Calu3 (cell line): ENCODE measurements around the gene SPECC1. TPM values are rescaled to one million over a fixed set of nuclear protein-coding genes. Genes with fewer than 3 reads are reported as not detected.

ENCODE experiments used
- BruUV-seq: library from RNA; stranded (reverse); fragments of 400-500 nt; replicated peaks from 2 replicates; lab custom pipeline; 2021; lab: Mats Ljungman, UMichigan
- CTCF ChIA-PET: fragments of 300-600 bp; sonication (Branson Sonifier 250); formaldehyde crosslinking; loops from one replicate; lab custom pipeline; 2022; ENCODE audit warnings: antibody characterized with exemption; lab: Charles Lee
- DNase-seq: peaks from one replicate; pipeline ENCODE4 v3.0.0; 2022
- H3K27ac Mint-ChIP-seq: one replicate; pipeline ENCODE4 v1.8.0; 2022; ENCODE audit warnings: mixed read lengths; ENCODE audit not compliant: unreplicated experiment
- H3K27me3 Mint-ChIP-seq: one replicate; pipeline ENCODE4 v1.8.0; 2022; ENCODE audit warnings: mixed read lengths; ENCODE audit not compliant: unreplicated experiment
- H3K36me3 Mint-ChIP-seq: one replicate; pipeline ENCODE4 v1.8.0; 2022; ENCODE audit warnings: mild to moderate bottlenecking, moderate library complexity, mixed read lengths; ENCODE audit not compliant: insufficient read depth, unreplicated experiment
- H3K4me1 Mint-ChIP-seq: one replicate; pipeline ENCODE4 v1.8.0; 2022; ENCODE audit warnings: mild to moderate bottlenecking, low read depth, mixed read lengths; ENCODE audit not compliant: unreplicated experiment
- H3K4me3 Mint-ChIP-seq: one replicate; pipeline ENCODE4 v1.8.0; 2022; ENCODE audit warnings: mild to moderate bottlenecking, low read depth, moderate library complexity, mixed read lengths; ENCODE audit not compliant: unreplicated experiment
- H3K9me3 Mint-ChIP-seq: one replicate; pipeline ENCODE4 v1.8.0; 2022; ENCODE audit warnings: low read depth, mixed read lengths; ENCODE audit not compliant: unreplicated experiment
- intact Hi-C: fragments of 100-400 bp; cut with micrococcal nuclease; formaldehyde crosslinking; loops from one replicate; pipeline ENCODE4 v1.10.0; 2022; ENCODE audit not compliant: unreplicated experiment
- total RNA-seq: library from RNA; stranded (reverse); gene quantifications from 2 replicates; pipeline ENCODE4 v1.2.3, GENCODE V29; 2022
- TF ChIP-seq, protein P1 (sequence below): fragments of 200-600 bp; IDR thresholded peaks from one replicate; pipeline ENCODE4 v1.8.0; 2022; ENCODE audit warnings: antibody characterized with exemption; ENCODE audit not compliant: unreplicated experiment

The SPECC1 gene
- total RNA-seq, 1 experiment from 2014 or later, result 53.5 TPM

- Mint-ChIP-seq H3K27me3 (no peaks in the 10 kb centered on the region), H3K4me3 (peak overlapping the region; percentile 27), H3K9me3 (no peaks in the 10 kb centered on the region), H3K27ac (peak overlapping the region; percentile 38), H3K4me1 (peaks cover 69% of the 10 kb centered on the region), H3K36me3 (peaks cover 6% of the 10 kb centered on the region)
- no TSS peak for BruUV-seq
- CTCF ChIA-PET, result no interaction called here
- peak; percentile 18 for DNase-seq
- intact Hi-C loops, result no loop called here
- TF ChIP-seq, protein P1, sequence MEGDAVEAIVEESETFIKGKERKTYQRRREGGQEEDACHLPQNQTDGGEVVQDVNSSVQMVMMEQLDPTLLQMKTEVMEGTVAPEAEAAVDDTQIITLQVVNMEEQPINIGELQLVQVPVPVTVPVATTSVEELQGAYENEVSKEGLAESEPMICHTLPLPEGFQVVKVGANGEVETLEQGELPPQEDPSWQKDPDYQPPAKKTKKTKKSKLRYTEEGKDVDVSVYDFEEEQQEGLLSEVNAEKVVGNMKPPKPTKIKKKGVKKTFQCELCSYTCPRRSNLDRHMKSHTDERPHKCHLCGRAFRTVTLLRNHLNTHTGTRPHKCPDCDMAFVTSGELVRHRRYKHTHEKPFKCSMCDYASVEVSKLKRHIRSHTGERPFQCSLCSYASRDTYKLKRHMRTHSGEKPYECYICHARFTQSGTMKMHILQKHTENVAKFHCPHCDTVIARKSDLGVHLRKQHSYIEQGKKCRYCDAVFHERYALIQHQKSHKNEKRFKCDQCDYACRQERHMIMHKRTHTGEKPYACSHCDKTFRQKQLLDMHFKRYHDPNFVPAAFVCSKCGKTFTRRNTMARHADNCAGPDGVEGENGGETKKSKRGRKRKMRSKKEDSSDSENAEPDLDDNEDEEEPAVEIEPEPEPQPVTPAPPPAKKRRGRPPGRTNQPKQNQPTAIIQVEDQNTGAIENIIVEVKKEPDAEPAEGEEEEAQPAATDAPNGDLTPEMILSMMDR, result no peak
These were observed 162.7 kb downstream of the SPECC1 start for GRCh38 chr17:20171741-20172365.

DNA sequence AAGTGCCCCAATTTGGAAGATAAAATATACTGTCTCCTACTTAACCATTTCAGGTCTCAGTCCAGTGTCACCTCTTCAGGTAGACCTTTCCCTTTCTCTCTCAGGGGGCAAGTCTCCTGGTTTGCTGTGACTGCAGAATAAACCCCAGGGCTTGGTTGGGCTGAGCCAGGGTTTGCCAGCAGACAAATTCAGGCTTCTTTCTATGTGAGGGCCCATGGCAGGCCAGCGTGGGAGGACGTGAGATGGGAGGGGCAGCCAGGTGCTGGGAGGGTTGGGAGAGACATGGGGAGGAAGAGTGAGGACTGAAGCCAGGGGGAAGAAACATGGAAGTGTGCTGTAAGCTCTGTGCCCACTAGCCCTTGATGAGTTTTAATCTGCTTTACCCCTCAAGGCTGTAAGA, 163.2 kb downstream of the SPECC1 start:
- Mint-ChIP-seq H3K9me3 (no peaks in the 10 kb centered on the region), H3K4me1 (peaks cover 73% of the 10 kb centered on the region), H3K4me3 (peak overlapping the region; percentile 27), H3K27me3 (no peaks in the 10 kb centered on the region), H3K36me3 (peaks cover 6% of the 10 kb centered on the region), H3K27ac (peak overlapping the region; percentile 38)
- BruUV-seq, result no TSS peak
- CTCF ChIA-PET, result no interaction called here
- DNase-seq, result no peak
- intact Hi-C loops, result no loop called here
- TF ChIP-seq, protein P1, result no peak

DNA sequence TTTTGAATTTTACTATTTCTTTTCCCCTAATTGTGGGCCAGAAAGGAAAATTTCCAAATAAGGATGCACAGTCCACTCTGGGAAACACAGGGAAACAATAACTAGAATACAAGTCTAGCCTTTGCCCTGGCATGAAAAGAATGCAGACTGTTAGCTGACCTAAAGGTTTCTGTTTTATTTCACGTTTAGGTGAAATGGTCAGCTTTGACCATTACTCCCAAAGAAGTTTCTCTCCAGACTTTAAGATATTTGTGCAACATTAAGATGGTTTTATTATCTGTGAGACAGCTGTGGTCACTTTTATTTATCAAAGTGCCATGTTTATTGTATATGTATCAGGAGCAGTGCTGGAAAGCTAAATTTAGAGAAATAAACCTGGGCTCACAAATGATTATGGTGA, 163.9 kb downstream of the SPECC1 start:
- TF ChIP-seq, protein P1, result no peak
- Mint-ChIP-seq H3K27me3 (no peaks in the 10 kb centered on the region), H3K36me3 (peaks cover 6% of the 10 kb centered on the region), H3K4me1 (peaks cover 75% of the 10 kb centered on the region), H3K4me3 (peak overlapping the region; percentile 27), H3K27ac (peak overlapping the region; percentile 38), H3K9me3 (no peaks in the 10 kb centered on the region)
- DNase-seq, result no peak
- BruUV-seq, result no TSS peak
- CTCF ChIA-PET, result no interaction called here
- intact Hi-C loops, result no loop called here

- H3K4me1 Mint-ChIP-seq, result peaks cover 90% of the 10 kb centered on the region
- intact Hi-C loops, result no loop called here
- no peaks in the 10 kb centered on the region for H3K27me3 Mint-ChIP-seq
- TF ChIP-seq, protein P1, result no peak
- H3K27ac Mint-ChIP-seq, result peak overlapping the region; percentile 15
- peak; percentile 63 for DNase-seq
- no peaks in the 10 kb centered on the region for H3K9me3 Mint-ChIP-seq
- peaks cover 6% of the 10 kb centered on the region for H3K36me3 Mint-ChIP-seq
- CTCF ChIA-PET, result no interaction called here
- BruUV-seq, result no TSS peak
- H3K4me3 Mint-ChIP-seq, result peak overlapping the region; percentile 45
These were observed 165.6 kb downstream of the SPECC1 start for GRCh38 chr17:20174588-20175265.
